Rectal smooth muscle tissue (tissue), 1 donor: ENCODE measurements around the gene ZNF324.
A peak's percentile ranks its signal among the peaks of the same experiment; 100 is the strongest.

Experiments
- H3K27ac ChIP-seq: one replicate; pipeline ENCODE4 v1.7.0; 2013; ENCODE audit warnings: low read depth, low read length, inconsistent platforms
- H3K27me3 ChIP-seq: one replicate; pipeline ENCODE4 v1.7.0; 2013; ENCODE audit warnings: low read length; ENCODE audit not compliant: control insufficient read depth, insufficient read depth
- H3K36me3 ChIP-seq: one replicate; pipeline ENCODE4 v1.7.0; 2013; ENCODE audit warnings: low read length; ENCODE audit not compliant: control insufficient read depth, insufficient read depth
- H3K4me1 ChIP-seq: one replicate; pipeline ENCODE4 v1.7.0; 2013; ENCODE audit warnings: low read length; ENCODE audit not compliant: control insufficient read depth, insufficient read depth
- H3K4me3 ChIP-seq: one replicate; pipeline ENCODE4 v1.7.0; 2013; ENCODE audit warnings: low read length
- H3K9ac ChIP-seq: one replicate; pipeline ENCODE4 v1.7.0; 2013; ENCODE audit warnings: low read length

Gene ZNF324

DNA sequence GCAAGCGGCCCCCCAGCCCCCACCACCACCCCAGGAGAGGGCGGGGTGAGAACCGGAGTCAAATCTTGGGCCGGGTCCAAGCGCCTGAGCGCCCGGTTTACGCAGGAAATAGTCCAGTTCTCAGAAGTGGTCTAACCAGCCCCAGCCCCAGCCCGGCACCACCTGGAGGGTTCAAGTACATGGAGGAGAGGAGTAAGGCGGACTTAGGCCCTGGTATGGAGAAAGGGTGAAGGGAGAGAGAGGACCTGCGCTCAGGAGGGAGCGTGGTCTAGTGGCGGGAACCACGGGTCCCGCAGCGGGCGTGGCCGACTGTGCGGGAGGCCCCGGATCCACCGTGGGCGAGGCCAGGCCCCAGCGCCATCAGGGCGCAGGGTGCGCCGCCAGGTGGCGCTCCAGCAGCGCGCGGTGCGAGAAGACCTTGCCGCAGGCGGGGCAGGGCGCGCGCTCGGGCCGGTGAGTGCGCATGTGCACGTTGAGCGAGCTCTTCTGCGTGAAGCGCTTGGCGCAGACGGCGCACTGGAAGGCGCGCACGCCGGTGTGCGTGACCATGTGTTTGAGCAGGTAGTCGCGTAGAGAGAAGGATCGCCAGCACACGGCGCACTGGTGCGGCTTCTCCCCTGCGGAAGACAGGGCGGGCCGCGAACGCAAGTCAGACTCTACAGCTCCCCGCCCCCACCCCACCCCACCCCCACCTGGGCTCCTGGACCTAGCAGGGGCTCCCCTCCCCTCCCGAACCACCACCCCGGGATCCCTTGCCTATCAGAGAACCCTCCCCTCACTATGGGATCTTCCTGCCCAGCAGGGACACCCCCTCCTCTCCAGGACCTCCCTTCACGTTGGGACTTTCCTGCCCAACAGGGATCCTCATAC lies 47.0 kb downstream of the ZNF324 start:
- Histone ChIP-seq H3K4me1 (peaks cover 15% of the 10 kb centered on the region), H3K4me3 (peak overlapping the region; percentile 63), H3K9ac (peak overlapping the region; percentile 25)

DNA sequence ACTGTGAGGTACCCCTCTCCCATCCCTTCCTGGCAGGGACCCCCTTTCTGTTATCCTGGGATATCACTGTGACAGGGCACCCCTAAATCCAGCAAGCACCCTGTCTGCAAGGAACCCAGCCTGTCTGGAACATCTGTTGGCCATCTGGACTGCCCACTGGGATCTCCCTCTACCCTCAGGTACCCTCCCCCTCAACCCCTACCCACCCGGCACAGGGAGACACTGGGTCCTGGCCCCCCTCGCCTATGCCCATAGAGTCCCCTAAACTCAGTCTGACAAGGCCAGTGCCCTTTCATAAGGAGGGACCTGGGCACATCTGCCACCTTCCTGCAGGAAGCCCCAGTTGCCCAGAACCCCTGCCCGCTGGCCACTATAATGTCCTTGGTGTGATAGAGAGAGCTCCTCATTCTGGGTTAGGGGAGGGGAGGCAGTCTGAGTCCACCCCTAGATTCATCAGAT lies 47.7 kb downstream of the ZNF324 start:
- Histone ChIP-seq H3K27me3 (no peaks in the 10 kb centered on the region), H3K4me1 (peaks cover 15% of the 10 kb centered on the region), H3K4me3 (peak overlapping the region; percentile 63), H3K27ac (no peak overlapping the region), H3K9ac (no peak overlapping the region), H3K36me3 (peaks cover 8% of the 10 kb centered on the region)

More for the DNA sequence above, 47.0 kb downstream of the ZNF324 start:
- Histone ChIP-seq H3K27ac (peak overlapping the region; percentile 78), H3K36me3 (peaks cover 8% of the 10 kb centered on the region), H3K27me3 (no peaks in the 10 kb centered on the region)

DNA sequence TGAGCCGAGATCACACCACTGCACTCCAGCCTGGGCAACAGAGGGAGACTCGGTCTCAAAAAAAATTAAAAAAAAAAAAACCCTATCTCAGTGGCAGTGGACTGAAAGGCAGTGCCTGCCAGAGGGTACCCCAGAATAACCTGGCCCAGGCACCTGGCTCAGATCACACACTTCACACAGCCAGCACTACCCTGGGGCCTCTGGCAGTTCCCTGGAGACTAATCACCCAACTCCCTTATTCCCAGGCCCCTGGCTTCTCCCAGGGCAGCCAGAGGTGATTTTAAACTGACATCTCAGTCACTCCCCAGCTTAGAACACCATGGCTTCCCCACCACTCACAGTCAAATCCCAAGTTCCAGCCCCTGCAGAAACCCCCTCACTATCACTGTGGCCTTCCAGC lies 48.4 kb downstream of the ZNF324 start:
- Histone ChIP-seq H3K27ac (no peak overlapping the region), H3K36me3 (peaks cover 8% of the 10 kb centered on the region), H3K4me3 (no peak overlapping the region), H3K27me3 (no peaks in the 10 kb centered on the region), H3K9ac (no peak overlapping the region), H3K4me1 (peaks cover 17% of the 10 kb centered on the region)

DNA sequence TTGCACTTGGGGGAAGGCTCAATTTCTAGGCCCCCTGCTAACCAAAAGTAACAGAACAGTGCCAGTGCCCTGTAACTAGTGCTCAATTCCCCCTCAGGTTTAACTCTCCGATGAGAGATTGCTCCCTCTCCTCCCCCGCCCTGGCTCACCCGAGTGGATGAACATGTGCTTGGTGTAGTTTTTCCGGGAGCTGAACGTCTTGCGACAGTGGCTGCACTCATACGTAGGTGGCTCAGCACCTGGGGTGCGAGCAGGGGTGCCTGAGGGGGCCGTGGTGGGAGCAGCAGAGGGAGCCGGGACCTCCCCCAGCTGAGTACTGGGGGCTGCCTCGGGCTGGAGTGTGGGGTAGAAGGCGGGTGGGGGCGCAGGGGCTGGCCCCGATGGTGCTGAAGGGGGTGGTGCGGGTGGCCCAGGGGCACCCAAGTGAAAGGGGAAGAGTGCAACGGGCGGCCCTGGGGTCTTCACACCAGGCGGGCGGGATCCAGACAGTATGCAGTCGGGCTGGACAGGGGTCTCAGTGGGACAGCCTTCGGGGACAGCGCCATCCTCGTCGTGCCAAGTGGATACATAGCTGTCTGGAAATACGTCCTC lies 49.5 kb downstream of the ZNF324 start:
- Histone ChIP-seq H3K36me3 (peaks cover 8% of the 10 kb centered on the region), H3K9ac (no peak overlapping the region), H3K27me3 (no peaks in the 10 kb centered on the region), H3K27ac (no peak overlapping the region), H3K4me3 (no peak overlapping the region), H3K4me1 (peaks cover 21% of the 10 kb centered on the region)

DNA sequence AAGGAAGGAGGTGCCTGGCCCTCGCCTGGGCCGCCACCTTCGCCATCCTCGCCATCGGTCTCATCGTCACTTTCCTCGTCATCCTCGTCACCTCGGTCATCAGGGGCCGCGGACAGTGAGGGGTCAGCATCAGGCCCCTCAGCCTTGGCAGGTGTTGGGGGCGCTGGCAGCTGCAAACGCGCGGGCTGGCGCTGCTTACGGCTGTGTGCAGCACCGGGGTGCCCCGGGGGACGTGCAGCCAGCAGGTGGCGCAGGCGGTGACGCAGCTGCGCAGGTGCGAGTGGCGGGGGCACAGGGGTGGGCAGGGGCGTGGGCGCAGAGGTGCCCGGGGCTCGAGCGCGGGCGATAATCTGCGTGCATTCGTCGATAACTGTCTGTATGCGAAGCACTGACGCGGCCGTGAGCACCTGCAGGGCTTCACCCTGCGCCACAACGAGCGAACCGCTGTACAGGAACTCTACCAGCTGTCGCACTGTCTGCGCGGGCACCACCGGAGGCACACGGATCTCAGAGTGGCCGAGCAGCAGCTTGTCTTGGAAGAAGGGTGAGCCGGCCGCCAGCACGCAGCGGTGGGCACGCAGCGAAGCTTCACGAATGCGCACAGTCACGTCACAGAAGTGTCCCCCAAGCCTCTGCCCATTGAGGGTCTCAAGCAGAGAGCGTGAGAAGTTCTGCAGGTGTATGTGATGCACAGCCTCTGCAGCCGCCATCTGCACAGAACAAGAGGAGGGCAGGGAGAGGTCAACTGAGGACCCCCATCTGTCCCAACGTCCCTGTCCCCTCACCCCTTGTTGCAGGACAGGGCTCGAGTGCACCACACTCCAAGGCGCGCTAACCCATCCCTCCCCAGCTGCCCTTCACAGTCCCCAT lies 50.3 kb downstream of the ZNF324 start:
- Histone ChIP-seq H3K4me1 (peaks cover 21% of the 10 kb centered on the region), H3K4me3 (no peak overlapping the region)

DNA sequence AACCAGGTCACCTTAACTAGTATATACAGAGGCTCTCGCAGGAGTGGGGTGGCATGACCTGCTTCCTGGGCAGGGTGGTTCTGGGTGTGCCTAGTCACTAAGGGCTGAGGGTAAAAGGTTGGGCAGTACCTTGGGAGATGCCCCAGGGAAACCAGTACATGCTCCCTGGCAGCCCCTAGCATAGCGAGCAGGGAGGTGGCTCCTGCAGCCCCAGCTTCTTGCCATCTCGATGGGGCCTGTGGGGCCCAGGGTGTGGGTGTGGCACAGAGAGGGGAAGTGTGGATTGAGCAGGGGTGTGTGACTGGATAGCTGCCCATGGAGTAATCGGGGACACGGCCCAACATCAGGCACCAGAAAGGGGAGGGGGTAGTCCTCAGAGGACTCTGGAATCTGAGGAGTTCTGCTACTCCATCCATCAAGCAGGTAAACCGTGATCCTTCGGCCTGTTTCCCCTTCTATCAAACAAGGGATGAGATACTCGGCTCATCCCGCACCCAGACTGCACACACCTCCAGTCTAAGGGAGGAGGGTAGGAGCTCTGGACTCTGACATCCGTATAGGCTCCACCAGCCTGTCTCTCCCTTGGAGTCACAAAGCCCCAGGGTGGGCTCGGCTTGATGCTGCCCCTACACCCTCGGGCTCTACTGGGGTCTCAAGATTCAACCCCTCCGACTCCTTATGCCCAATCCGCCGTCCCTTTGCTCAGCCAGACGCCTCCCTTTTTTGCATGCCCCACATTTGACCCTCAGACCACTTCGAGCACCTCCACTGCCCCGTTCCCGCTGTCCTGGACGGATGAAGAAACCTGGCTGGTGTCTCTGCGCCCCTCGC lies 51.6 kb downstream of the ZNF324 start:
- Histone ChIP-seq H3K36me3 (peaks cover 8% of the 10 kb centered on the region), H3K4me1 (peaks cover 21% of the 10 kb centered on the region), H3K27ac (peak overlapping the region; percentile 99), H3K27me3 (no peaks in the 10 kb centered on the region), H3K4me3 (peak overlapping the region; percentile 95), H3K9ac (peak overlapping the region; percentile 94)

More for the DNA sequence above, 50.3 kb downstream of the ZNF324 start:
- no peak overlapping the region for H3K9ac ChIP-seq
- H3K27ac ChIP-seq = no peak overlapping the region
- peaks cover 8% of the 10 kb centered on the region for H3K36me3 ChIP-seq
- no peaks in the 10 kb centered on the region for H3K27me3 ChIP-seq

DNA sequence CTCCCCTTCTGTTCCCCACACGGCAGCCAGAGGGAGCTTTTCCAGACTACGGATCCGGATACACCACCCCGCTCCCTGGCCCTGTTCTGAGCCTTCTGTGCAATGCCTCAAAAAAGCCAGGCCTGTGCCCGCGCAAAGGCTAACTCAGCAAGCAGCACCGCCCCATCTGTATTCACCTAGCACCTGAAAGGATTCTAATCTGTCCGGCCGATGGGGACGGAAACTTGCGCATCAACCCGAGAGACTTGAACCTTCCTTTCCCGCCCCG lies 52.1 kb downstream of the ZNF324 start:
- Histone ChIP-seq H3K36me3 (peaks cover 8% of the 10 kb centered on the region), H3K4me1 (peaks cover 17% of the 10 kb centered on the region), H3K9ac (peak overlapping the region; percentile 94), H3K4me3 (peak overlapping the region; percentile 95), H3K27ac (peak overlapping the region; percentile 99), H3K27me3 (no peaks in the 10 kb centered on the region)

DNA sequence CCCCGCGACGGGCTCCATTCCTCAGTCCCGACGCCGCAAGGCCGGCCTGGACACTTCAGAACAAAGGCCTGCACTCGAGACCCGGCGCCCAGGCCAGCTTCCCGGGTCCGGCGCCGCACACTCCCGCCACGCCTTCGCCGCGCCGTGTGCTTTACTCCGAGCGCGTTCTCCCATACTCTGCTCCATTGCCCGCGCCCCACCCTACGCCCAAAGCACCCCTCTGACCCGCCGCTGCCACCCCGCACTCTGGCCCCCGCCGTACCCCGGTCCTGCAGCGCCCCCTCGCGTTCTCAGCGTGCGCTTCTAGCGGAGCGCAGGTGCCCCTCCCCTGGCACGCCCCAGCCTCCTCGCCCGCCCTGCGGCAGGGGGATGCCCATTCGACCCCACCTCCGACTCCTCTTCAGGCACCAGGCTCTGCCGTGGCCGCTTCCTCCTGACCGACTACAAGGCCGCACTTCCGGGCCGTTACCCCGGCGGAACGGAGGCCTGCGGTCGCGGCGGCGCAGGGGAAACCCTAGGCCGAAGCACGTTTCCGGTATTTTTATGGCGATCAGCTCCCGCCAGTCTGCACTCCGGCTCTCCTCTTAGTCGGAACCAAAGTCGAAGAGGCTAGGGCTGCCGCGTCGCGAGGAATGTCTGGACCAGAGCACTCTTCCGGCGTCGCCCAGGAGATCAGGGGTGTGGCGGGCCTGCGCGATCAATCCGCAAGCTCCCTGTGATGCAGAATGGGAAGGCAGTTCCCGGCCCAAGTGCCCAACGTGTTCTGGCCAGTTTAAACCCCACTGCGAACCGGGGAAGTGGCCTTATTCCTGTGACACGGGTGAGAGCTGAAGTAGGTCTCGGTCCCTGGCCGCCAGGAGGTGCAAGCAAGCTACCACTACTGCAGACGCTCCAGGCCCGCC lies 52.7 kb downstream of the ZNF324 start, which contains the start of gene ZBTB45:
Gene ZBTB45 (minus strand): TSS at position 456 of the 902 bp plus-strand sequence. CDS start 2,137 bp downstream, outside the sequence.
- Histone ChIP-seq H3K27me3 (no peaks in the 10 kb centered on the region), H3K9ac (peak within 1 kb of the TSS; percentile 94), H3K36me3 (peaks cover 8% of the 10 kb centered on the region), H3K27ac (peak within 1 kb of the TSS; percentile 99), H3K4me3 (peak within 1 kb of the TSS; percentile 95), H3K4me1 (peaks cover 15% of the 10 kb centered on the region)

DNA sequence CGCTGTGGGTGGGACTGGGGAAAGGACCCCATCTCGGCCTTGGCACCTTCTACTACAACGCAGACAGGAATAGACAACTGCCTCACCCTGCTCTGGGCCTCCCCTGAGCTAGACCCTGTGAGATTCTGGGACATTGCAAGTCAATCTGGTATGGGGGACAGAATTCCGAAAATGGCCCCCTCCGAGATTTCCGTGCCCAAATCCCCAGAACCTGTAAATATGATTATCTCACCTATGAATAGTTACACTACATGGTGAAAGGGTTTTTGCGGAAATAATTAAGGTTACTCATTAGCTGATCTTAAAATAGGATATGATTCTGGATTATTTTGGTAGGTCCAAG lies 53.3 kb downstream of the ZNF324 start:
- H3K9ac ChIP-seq = peak overlapping the region; percentile 74
- peaks cover 8% of the 10 kb centered on the region for H3K36me3 ChIP-seq
- H3K4me3 ChIP-seq = peak overlapping the region; percentile 95
- peaks cover 15% of the 10 kb centered on the region for H3K4me1 ChIP-seq
- peak overlapping the region; percentile 99 for H3K27ac ChIP-seq
- H3K27me3 ChIP-seq = no peaks in the 10 kb centered on the region

DNA sequence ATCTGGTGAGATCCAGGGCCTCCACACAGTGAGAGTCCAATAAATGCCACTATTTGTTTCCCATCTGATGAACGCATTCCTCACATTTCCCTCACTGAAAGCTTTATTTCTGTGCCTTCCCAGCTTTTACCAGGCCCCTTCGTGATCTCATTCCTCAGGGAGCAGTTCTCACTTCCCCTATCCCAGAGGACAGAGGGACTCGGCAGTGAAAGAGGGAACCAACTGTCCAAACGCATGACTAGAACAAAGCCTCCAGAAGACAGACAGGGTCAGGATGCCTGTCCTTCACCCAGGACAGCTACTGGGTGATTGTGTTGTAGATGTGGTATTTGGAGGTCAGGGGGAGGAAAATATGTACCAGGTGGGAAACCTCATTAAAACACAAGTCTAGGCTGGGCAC lies 54.8 kb downstream of the ZNF324 start:
- H3K27ac ChIP-seq = peak overlapping the region; percentile 7
- H3K27me3 ChIP-seq = no peaks in the 10 kb centered on the region
- no peak overlapping the region for H3K4me3 ChIP-seq
- H3K9ac ChIP-seq = no peak overlapping the region
- peaks cover 15% of the 10 kb centered on the region for H3K4me1 ChIP-seq
- H3K36me3 ChIP-seq = peaks cover 5% of the 10 kb centered on the region

DNA sequence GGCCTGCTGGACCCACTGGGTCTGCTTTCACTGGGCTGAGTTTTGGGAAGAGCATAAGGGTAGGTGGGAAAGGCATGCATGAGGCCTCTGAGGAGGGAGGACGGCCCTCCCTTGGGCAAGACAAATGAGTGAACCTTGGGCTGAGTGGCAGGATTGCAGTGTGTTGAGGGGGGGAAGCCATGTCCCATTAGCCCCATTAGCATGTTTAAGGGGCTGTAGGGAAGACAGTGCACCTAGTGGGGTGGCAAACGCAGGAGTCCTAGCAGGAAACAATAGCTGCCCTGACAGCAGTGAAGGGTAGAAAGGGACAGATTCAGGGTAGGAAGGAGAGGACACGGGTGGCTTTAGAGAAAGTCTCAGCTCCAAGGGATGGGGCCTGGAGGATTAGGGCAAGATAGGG lies 55.8 kb downstream of the ZNF324 start:
- no peak overlapping the region for H3K4me3 ChIP-seq
- H3K9ac ChIP-seq = no peak overlapping the region
- no peak overlapping the region for H3K27ac ChIP-seq
- H3K4me1 ChIP-seq = peaks cover 15% of the 10 kb centered on the region
- no peaks in the 10 kb centered on the region for H3K27me3 ChIP-seq
- H3K36me3 ChIP-seq = no peaks in the 10 kb centered on the region
